ENCODE data around the gene NRG2. TPM values are rescaled to one million over a fixed set of nuclear protein-coding genes. Genes with fewer than 3 reads are reported as not detected.

Gene NRG2
- total and polyA plus RNA-seq, 9 donors, result 2.6 to 32.6 (median 19.3) TPM

- no peak overlapping the region for H3K4me3 ChIP-seq
- H3K36me3 ChIP-seq, result no peaks in the 10 kb centered on the region
- no peaks in the 10 kb centered on the region for H3K9me3 ChIP-seq
- H3K27ac ChIP-seq, result no peak overlapping the region
- no peaks in the 10 kb centered on the region for H3K27me3 ChIP-seq
- no peaks in the 10 kb centered on the region for H3K4me1 ChIP-seq (ENCODE audit: insufficient read depth)
- no peak for DNase-seq
- intact Hi-C loops (cut with DNase I), result no loop called here
- WGBS, 3 donors, result 95 to 97% (median 97%) methylated on average over 1 of the region's 1 CpG
- TF ChIP-seq POLR2A (IDR thresholded peaks at IDR 0.05), result no peak
- TF ChIP-seq CTCF (IDR thresholded peaks at IDR 0.05), result no peak
Observed at GRCh38 chr5:140056880-140057279, 13.8 kb upstream of the NRG2 start.

GRCh38 chr5:140055152-140055551, 12.1 kb upstream of the NRG2 start:
- H3K4me1 ChIP-seq (ENCODE audit: insufficient read depth), result no peaks in the 10 kb centered on the region
- intact Hi-C loops (cut with DNase I), result no loop called here
- H3K9me3 ChIP-seq, result no peaks in the 10 kb centered on the region
- H3K27me3 ChIP-seq, result no peaks in the 10 kb centered on the region
- H3K36me3 ChIP-seq, result no peaks in the 10 kb centered on the region
- TF ChIP-seq POLR2A (IDR thresholded peaks at IDR 0.05) (no peak), EP300 (IDR thresholded peaks at IDR 0.05) (no peak), CTCF (IDR thresholded peaks at IDR 0.05) (no peak)
- H3K27ac ChIP-seq, result no peak overlapping the region
- 37 to 45% (median 45%) methylated on average over 3 of the region's 3 CpGs for WGBS, 3 donors
- no peak for DNase-seq
- H3K4me3 ChIP-seq, result no peak overlapping the region

GRCh38 chr5:140054086-140054689, 11.1 kb upstream of the NRG2 start:
- intact Hi-C loops (cut with DNase I), result no loop called here
- Histone ChIP-seq H3K27ac (no peak overlapping the region), H3K27me3 (no peaks in the 10 kb centered on the region), H3K4me3 (no peak overlapping the region), H3K36me3 (no peaks in the 10 kb centered on the region), H3K9me3 (no peaks in the 10 kb centered on the region), H3K4me1 (ENCODE audit: insufficient read depth) (peaks cover 3% of the 10 kb centered on the region)
- TF ChIP-seq CTCF (IDR thresholded peaks at IDR 0.05) (no peak), POLR2A (IDR thresholded peaks at IDR 0.05) (no peak), EP300 (IDR thresholded peaks at IDR 0.05) (no peak)
- WGBS, 3 donors, result 83 to 92% (median 91%) methylated on average over 1 of the region's 1 CpG
- no peak for DNase-seq

GRCh38 chr5:140051950-140052349, 8.9 kb upstream of the NRG2 start:
- 40 to 46% (median 42%) methylated on average over 1 of the region's 1 CpG for WGBS, 3 donors

More at GRCh38 chr5:140051950-140052349, 8.9 kb upstream of the NRG2 start:
- Histone ChIP-seq H3K4me1 (ENCODE audit: insufficient read depth) (peaks cover 3% of the 10 kb centered on the region), H3K27me3 (no peaks in the 10 kb centered on the region), H3K9me3 (no peaks in the 10 kb centered on the region), H3K27ac (no peak overlapping the region), H3K36me3 (no peaks in the 10 kb centered on the region), H3K4me3 (no peak overlapping the region)
- DNase-seq, result no peak
- TF ChIP-seq POLR2A (IDR thresholded peaks at IDR 0.05) (no peak), CTCF (IDR thresholded peaks at IDR 0.05) (no peak), EP300 (IDR thresholded peaks at IDR 0.05) (no peak)
- intact Hi-C loops (cut with DNase I), result no loop called here

Measured in ovary (tissue), 9 donors.